ENCODE data around the gene PCDH9. TPM values are rescaled to one million over a fixed set of nuclear protein-coding genes. Genes with fewer than 3 reads are reported as not detected.

PCDH9 gene
- total RNA-seq, 1 experiment from 2014 or later, result 7.7 TPM

DNA sequence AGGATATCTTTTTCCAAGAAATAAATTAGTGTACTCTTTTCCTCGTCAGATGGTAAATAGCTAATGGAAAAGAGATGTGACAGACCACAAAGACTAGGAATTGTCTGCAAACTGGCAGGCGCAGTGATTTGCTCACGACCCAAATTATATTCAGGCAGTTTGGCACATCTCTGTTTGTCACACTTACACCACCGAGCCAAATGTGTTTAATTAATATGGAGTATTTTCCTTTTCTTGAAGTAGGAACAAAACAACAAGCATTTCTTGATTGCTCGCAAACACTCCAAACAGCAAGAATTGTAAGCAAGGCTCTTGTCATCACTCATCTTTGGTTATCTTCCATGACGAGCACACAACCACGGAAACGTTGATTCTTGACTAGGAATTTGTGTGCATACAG lies 884.2 kb downstream of the PCDH9 start:
- DNase-seq (ENCODE audit: low spot score), result no peak

DNA sequence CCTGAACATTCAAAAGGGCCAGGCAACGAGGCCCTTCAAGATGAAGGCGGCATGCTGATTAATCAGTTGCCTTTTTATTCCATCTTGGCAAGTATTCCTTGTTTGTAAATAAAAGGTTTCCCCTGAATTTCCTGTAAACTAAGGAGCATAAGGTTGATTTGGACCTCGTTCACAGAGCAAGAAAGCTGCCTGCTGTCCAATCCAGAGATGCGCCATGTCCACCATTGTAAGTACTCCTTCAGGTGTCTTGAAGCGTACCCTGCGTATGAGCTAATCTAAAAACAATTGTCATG lies 884.7 kb downstream of the PCDH9 start:
- DNase-seq (ENCODE audit: low spot score), result no peak

DNA sequence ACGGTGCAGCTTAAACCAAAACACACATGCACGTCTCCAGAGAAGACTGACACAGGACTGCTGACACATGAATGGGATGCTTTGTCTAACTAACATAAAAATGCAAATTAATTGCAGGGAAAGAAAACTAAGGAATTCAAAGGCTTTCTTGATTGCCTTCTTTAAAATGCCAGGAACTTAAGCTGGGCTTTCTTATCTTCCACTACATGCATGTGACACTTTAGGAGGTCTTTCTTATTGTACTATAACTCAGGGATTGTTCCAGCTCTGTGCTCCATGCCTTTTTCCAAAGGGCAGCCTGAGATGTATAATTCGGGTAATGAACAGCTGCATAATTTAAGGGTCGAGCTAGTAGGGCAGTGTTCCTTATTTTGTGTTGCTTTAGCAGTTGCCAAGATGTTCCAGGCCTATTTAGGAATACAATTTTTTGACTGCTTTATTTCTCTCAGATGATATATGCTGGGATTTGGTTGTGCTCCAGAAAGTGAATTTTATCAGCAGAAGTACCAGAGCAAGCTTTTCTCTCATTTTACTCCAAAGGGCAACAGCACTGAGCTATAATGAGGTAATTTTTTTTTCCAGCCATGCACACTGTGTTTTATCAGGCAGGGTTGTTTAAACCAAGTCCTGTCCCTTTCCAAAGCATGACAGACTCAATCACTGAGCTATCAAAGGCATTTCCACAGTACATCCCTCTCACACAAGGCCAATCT lies 885.2 kb downstream of the PCDH9 start:
- no peak for DNase-seq (ENCODE audit: low spot score)

DNA sequence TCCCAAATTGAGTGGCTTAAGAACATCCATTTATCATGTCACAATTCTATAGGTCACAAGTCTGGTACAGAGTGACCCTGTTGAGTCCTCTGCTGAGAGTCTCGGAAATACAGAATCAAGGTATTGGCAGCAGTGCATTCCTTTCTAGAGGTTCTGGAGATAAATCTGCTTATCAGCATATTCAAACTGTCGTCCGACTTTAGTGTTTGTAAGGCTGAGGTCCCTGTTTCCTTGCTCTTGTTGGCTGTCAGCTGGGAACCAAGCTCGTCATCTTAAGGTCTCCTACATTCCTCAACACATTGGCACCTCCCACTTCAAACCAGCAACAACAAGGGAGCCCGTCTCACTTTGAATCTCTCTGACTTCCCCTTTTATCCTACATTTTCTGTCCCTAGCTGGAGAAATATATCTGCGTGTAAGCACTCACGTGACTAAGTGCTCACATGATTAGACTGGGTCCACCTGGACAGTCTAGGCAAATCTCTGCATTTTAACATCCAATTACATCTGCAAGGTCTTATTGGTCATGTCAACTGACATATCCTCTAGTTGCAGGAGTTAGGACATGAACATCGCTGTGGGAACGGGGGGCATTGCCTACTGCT lies 886.8 kb downstream of the PCDH9 start:
- DNase-seq (ENCODE audit: low spot score), result no peak

DNA sequence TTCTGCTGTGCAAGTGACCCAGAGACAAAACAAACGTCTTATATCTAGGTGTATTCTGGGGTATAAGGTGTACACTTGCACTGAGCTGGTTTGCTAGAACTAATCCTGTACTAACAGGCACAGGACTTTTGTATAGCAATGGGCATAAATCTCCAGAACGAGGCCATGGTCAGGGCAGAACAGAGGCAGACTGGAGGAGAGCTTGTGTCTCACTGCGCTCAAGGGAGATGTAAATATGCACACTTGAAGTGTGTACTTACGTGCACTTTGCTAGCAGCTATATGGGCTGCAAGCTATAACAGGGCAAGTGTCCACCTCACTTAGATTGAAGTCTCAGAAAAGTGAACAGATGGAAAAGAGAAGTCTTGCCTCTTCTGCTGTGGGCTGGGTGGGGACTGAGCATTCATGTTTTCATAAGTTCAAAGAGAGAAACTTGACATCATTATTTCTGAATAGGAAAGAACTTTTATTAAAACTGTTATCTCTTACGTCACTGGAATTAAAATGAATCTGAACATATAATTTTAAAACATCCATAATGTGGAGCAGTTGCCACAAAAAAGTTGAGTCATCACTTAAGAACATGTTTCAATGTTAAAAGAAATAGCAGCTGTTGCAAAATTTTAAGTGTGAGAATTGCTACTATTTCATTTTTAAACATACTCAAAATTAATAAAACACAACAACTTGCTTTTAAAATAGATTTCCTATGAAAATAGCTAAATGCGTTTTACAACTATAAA lies 888.3 kb downstream of the PCDH9 start:
- no peak for DNase-seq (ENCODE audit: low spot score)

DNA sequence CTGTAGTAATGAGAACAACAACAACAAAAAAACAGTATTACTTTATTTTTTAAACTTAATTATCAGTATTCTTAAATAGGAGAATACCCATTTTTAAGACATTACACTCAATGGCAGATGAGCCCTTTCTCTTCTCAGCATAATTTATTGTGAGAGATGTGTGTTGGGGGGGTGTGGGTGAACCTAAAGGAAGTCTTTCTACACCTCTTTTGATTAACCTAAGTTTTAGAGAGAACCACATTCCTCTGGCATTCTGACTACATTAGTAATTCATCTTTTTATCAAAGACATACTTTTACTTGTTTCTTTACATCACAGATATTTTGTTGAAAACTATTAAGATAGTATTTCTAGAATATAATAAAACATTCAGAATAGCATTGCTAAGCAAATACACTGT lies 890.9 kb downstream of the PCDH9 start:
- DNase-seq (ENCODE audit: low spot score), result no peak

DNA sequence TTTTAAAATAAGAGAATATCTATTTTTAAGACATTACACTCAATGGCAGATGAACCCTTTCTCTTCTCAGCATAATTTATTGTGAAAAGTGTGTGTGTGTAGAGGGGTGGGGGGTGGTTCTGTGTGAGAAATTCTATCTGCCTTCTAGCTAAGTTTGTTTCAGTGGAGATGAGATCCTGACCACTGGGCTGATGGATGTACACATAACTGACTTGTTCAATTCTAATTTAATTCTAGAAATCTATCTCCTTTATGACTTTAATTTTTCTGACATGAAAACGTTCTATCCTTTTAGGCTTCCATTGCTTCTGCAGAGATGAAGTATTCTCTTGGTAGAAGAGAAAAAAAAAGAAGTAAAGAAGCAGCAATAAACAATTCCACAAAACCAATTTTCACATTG lies 891.6 kb downstream of the PCDH9 start:
- no peak for DNase-seq (ENCODE audit: low spot score)

DNA sequence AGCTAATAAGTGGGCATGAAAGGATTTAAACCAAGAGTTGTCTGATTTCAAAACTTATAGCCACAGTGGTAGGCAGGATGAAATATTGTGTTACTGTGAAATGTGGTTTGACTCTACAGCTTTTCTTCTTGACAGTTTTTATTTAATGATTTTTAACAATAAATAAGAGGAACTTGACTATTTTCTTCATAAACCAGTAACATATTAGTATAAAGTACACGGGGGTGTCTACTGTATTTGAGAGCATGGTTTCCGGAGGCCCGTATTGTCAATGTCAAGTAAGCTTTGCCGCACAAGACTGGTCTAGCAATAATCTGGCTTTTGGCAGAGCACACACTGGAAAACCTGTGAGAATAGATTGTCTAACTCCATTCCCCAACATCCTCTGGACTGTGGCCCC lies 894.5 kb downstream of the PCDH9 start:
- no peak for DNase-seq (ENCODE audit: low spot score)

DNA sequence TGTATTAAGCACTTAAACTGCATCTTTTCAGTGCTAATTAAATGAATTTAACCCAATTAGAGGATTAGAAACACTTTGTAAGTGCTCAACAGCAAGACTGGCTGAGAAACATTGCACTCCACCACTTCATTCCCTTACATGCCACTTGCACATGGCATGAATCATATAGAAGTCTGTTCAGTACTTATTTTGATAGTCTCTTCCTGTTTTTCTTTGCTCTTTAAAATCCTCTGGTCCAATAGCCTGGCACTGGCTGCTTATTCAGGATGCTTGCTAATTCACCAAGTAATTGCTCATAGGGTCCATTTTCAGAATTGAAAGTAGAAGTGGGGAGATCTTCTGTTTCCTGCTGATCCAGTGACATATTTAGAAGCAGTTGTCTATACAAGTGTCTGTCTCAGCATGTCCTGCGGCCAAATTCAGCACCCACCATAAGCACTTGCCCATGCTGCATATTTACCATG lies 900.1 kb downstream of the PCDH9 start:
- DNase-seq (ENCODE audit: low spot score), result no peak

DNA sequence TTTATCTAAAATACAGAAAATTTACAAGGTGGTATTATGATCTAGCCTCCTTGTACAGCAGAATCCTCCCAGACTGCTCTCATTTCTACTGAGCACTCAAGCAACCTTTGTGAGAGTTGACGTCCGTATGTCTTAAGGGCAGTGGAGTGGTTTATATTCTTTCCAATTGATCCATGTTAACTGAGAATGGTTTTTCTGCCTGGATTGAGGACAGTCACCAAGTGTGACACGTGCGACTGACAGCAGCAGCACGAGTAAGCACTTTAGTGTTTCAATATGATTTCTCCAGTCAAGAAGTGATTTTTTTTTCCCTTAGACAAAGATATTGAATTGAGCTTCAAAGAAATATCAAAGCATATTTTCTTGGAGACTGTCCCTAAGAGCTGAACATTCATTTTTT lies 901.7 kb downstream of the PCDH9 start:
- DNase-seq (ENCODE audit: low spot score), result no peak

DNA sequence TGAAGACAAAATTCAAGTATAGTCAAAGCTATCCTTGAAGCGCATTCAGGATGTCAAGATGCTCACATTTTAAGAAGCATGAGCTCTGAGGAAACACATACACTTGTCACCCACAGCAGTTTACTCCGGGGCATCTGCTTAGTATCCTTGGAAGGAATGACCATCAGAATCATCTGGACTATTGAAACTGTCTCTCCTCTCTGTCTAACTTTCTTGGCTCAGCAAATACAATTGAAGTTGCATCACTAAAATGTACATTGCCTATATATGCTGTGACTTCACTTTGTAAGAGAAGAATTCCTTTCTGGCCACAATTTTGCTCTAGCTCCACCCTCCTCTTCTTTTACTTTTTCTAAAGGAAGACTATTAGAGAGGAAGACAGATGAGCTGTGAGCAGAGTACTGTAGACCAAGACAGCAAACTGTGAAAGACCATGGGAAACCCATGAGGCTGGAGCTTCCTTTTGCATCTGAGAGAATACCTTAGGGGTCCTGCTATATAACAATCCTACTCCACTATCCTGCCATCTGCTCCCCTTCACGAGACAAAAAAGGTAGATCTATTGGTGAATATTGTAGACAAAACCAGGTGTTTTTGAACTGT lies 906.3 kb downstream of the PCDH9 start:
- no peak for DNase-seq (ENCODE audit: low spot score)

DNA sequence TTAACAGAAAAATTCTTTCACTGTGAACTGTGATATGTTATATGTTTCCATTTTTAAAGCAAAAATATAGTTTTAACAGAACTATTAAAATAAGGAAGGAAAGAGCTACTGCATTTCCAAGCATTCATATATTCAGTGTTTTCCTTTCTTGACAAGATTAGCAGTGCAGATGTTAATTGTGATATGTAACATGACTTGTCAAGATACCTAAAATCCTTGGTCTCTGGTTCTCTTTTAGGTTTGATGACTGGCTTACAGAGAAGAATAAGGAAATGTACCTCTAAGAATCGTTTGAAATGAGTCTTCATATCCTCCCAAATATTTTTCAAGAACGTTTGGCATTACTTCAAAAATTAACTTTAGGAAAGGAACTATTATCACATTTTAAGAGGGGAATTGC lies 907.2 kb downstream of the PCDH9 start:
- no peak for DNase-seq (ENCODE audit: low spot score)

DNA sequence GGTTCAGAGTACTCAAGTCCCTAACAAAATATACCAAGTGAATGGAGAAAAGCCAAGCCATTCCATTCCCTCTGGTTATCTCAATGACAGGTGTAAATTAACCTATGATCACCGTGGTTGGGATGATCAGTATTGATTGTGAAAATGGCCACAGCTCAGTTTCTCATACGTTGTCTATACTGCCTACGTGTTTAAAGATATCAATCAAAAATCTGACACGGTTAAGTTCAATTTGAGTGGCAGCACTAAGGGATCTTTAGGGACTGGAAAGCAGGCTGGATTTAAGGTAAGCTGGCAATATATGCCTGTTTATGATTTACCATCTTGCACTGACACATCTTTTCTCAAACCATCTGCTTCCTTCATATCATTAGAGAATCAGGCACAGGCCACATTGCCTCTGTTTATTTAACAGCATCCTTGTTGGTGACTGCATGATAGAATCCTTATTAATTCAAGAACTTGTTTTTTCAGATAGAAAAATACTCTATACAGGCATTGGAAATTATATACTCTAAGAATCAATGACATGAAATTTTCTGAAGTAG lies 907.9 kb downstream of the PCDH9 start:
- DNase-seq (ENCODE audit: low spot score), result no peak

DNA sequence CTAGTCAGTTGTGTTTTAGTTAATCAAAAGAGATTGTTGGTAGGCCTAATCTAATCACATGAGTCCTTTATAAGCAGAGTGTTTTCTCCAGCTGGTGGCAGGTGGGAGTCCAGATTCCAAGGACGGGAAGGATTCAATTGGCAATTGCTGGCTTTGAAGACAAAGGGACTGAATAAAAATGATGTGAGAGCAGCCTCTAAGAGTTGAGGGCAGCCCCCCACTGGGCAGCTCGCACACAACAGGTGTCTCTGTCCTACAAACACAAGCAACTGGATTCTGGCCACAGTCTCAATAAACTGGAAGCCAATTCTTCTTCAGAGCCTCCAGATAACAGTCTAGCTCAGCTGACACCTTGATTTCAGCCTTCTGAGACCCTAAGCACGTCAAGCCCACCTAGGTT lies 915.2 kb downstream of the PCDH9 start:
- DNase-seq (ENCODE audit: low spot score), result no peak

DNA sequence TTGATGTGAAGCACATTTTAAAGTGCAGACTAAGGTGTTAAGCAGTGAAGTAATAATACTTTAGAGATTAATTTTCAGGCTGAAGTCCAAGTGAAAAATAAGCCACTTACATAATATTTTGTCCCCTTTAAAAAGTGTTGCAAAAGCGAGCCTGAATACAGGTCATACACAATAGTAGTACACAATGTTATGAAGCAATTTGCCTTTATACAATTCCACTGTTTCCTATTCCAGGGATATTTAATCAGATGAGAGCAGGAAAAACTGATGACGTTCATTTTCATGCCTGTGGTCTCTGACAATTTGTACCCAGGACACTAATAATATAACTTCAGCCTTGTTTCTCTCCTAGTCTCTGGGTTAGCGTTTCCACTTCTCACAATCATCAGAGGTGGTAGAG lies 916.7 kb downstream of the PCDH9 start:
- DNase-seq (ENCODE audit: low spot score), result no peak

DNA sequence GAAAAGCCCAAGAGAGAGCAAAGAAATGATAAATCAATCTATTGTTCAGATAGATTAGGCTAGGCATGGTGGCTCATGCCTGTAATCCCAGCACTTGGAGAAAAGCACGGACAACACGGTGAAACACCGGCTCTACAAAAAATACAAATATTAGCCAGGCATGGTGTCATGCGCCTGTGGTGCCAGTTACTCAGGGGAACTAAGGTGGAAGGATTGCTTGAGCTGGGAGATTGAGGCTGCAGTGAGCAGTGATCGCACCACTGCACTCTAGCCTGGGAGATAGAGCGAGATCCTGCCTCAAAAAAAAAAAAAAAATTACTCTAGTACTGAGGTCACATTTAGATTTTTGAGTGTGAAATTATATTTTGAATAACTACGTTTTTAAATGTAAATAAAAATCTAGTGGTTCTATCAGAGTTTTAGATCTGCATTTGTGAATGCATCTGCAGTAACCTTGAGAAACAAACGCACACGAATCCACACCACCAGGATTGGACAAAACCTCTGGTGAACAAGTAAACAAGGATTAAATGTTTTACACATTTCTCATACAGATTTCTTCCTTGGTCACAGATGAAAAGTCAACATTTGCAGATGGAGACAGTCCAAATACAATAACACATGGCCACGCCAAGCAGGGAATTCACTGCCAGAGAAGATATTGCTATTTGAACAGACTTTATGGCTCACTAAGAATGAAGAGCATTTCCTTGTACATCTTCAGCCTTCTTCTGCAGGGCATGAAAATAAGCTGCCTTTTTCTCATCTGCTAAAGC lies 917.6 kb downstream of the PCDH9 start:
- DNase-seq (ENCODE audit: low spot score), result no peak

DNA sequence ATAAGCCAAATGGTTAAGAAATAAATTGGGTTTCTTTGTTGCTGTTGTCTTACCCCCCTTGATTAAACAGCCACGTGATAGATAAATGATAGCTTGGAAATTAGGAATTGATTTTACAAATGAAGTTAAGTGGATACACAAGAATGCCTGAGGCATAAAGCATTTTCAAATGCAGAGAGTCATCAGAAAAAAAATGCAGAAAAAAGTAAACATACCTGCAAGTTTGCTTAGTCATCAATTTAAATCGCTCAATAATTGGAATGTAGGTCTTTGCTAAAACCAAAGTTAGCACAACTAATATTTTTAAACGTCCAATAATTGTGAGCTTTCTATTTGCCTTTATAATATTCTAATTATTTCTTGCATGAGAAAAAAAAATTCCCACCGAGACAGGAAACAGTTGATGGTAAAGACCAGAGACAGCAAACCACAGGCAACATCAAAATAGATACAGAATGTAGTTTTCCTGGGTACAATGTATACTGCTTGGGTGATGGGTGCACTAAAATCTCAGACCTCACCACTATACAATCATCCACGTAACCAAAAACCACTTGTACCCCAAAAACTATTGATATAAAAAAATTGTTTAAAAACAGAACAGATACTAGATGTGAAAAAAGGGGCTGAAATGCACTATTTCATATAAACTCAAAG lies 924.0 kb downstream of the PCDH9 start:
- no peak for DNase-seq (ENCODE audit: low spot score)

DNA sequence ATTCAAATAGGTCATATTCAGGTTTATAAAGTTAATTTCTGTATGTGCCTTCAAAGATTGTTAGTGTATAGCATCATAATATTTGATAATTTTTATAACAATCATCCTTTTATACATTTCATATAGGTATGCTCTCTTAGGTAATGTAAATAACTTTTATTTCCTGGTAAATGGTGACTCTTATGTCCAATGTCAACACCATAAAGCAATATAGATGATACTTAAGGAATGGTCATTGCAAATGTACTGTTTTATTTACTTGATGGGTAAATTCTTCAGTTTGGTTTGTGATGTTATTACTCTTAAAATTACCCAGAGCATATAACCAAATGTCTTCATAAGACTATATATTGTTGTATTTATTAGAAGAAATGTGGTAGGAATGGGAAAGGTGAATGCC lies 928.7 kb downstream of the PCDH9 start:
- no peak for DNase-seq (ENCODE audit: low spot score)

DNA sequence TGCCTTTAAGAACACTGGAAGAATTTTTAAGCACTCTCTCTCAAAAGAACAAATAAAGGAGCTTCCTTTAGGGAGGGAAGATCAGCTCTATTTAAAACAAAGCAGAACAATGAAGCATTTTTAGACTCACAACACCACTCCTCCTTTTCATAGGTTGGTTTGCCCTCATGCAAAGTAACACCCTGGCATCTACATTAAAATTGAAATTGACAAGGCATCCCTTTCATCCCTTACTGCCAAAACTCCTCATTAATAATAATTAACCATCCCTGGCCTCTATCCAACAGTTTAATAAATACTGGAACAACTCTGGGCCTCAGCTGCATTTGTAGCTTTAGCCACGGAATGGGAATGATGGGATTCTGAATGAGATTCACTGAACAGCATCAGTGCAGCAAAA lies 929.1 kb downstream of the PCDH9 start:
- DNase-seq (ENCODE audit: low spot score), result no peak

DNA sequence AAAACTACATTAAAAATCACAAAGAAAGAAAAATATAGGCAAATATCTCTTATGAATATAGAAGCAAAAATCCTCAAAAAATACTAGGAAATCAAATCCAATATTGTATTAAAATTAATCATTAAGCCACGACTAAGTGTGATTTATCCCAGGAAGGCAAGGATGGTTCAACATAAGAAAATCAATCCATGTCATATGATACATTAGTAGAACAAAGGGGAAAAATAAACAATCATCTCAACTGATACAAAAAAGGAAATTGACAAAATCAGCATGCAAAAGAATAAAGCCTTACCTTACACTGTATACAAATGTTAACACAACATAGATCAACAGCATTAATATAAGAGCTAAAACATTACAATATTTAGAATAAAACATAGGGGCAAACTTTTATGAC lies 933.3 kb downstream of the PCDH9 start:
- DNase-seq (ENCODE audit: low spot score), result no peak

DNA sequence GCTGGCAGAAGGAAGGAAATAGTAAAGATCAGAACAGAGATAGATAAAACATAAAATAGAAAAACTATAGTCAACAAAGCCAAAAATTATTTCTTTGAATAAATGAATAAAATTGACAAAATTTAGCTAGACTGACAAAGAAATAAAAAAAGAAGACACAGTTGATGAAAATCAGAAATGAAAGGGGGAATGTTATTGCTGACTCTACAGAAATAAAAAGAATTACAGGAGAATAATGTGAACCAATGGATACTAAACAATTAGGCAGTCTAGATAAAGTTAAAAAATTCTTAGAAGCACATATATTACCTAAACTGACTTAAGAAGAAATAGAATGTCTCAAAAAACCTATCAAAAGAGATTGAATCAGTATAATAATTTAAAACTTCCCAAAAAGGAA lies 933.8 kb downstream of the PCDH9 start:
- DNase-seq (ENCODE audit: low spot score), result no peak
